HEK293 (cell line): ENCODE measurements around the gene MYOD1.

Source experiments
- AEBP2 ChIP-seq: fragments of 450-650 bp; formaldehyde crosslinking; IDR thresholded peaks from 2 replicates; pipeline ENCODE4 v1.5.1; 2016; ENCODE audit warnings: missing biosample characterization, missing genetic modification characterization, borderline replicate concordance
- EGR2 ChIP-seq: fragments of 450-650 bp; formaldehyde crosslinking; IDR thresholded peaks from 2 replicates; pipeline ENCODE4 v1.5.1; 2016; ENCODE audit warnings: low read depth, missing biosample characterization, missing genetic modification characterization
- HOXC10 ChIP-seq: sonication (generic); formaldehyde crosslinking; IDR thresholded peaks from 2 replicates; pipeline ENCODE4 v1.8.1; 2023; ENCODE audit warnings: mild to moderate bottlenecking, missing genetic modification reagents
- IKZF3 ChIP-seq: fragments of 450-650 bp; IDR thresholded peaks from 2 replicates; pipeline ENCODE4 v1.5.0; 2018; ENCODE audit warnings: missing biosample characterization, mild to moderate bottlenecking, missing genetic modification characterization, moderate library complexity
- KLF1 ChIP-seq: fragments of 450-650 bp; formaldehyde crosslinking; IDR thresholded peaks from 2 replicates; pipeline ENCODE4 v1.5.1; 2016; ENCODE audit warnings: missing biosample characterization, missing genetic modification characterization
- MEIS1 ChIP-seq: sonication (generic); formaldehyde crosslinking; IDR thresholded peaks from 2 replicates; pipeline ENCODE4 v1.8.1; 2022; ENCODE audit warnings: missing genetic modification reagents, mild to moderate bottlenecking, borderline replicate concordance
- OVOL3 ChIP-seq: fragments of 450-650 bp; formaldehyde crosslinking; IDR thresholded peaks from 2 replicates; pipeline ENCODE4 v1.5.1; 2016; ENCODE audit warnings: missing biosample characterization, missing genetic modification characterization
- PRDM2 ChIP-seq: fragments of 450-650 bp; formaldehyde crosslinking; IDR thresholded peaks from 2 replicates; pipeline ENCODE4 v1.5.1; 2016; ENCODE audit warnings: missing biosample characterization, missing genetic modification characterization, borderline replicate concordance
- RBAK ChIP-seq: fragments of 450-650 bp; formaldehyde crosslinking; IDR thresholded peaks from 2 replicates; pipeline ENCODE4 v1.5.1; 2016; ENCODE audit warnings: missing biosample characterization, missing genetic modification characterization
- SP2 ChIP-seq: fragments of 450-650 bp; formaldehyde crosslinking; IDR thresholded peaks from 2 replicates; pipeline ENCODE4 v1.5.1; 2016; ENCODE audit warnings: missing biosample characterization, missing genetic modification characterization
- SP3 ChIP-seq: fragments of 450-650 bp; formaldehyde crosslinking; IDR thresholded peaks from 2 replicates; pipeline ENCODE4 v1.5.1; 2016; ENCODE audit warnings: missing biosample characterization, missing genetic modification characterization
- ZBTB20 ChIP-seq: fragments of 450-650 bp; formaldehyde crosslinking; IDR thresholded peaks from 2 replicates; pipeline ENCODE4 v1.5.1; 2016; ENCODE audit warnings: missing biosample characterization, missing genetic modification characterization
- ZBTB21 ChIP-seq: fragments of 450-650 bp; formaldehyde crosslinking; IDR thresholded peaks from 2 replicates; pipeline ENCODE4 v1.5.1; 2017; ENCODE audit warnings: missing biosample characterization, missing genetic modification characterization
- ZBTB48 ChIP-seq: fragments of 450-650 bp; formaldehyde crosslinking; IDR thresholded peaks from 2 replicates; pipeline ENCODE4 v1.5.1; 2016; ENCODE audit warnings: missing biosample characterization, missing genetic modification characterization
- ZNF121 ChIP-seq: fragments of 450-650 bp; formaldehyde crosslinking; IDR thresholded peaks from 2 replicates; pipeline ENCODE4 v1.5.1; 2016; ENCODE audit warnings: missing biosample characterization, missing genetic modification characterization
- ZNF146 ChIP-seq: fragments of 450-650 bp; formaldehyde crosslinking; IDR thresholded peaks from 2 replicates; pipeline ENCODE4 v1.5.1; 2016; ENCODE audit warnings: missing biosample characterization, missing genetic modification characterization
- ZNF19 ChIP-seq: fragments of 450-650 bp; formaldehyde crosslinking; IDR thresholded peaks from 2 replicates; pipeline ENCODE4; 2016; ENCODE audit warnings: missing biosample characterization, missing genetic modification characterization, low read depth
- ZNF239 ChIP-seq: fragments of 450-650 bp; formaldehyde crosslinking; IDR thresholded peaks from 2 replicates; pipeline ENCODE4 v1.5.1; 2016; ENCODE audit warnings: missing biosample characterization, missing genetic modification characterization
- ZNF335 ChIP-seq: fragments of 450-650 bp; formaldehyde crosslinking; conservative IDR thresholded peaks from 2 replicates; pipeline ENCODE4 v1.5.1; 2016; ENCODE audit warnings: missing biosample characterization, missing genetic modification characterization
- ZNF398 ChIP-seq: fragments of 450-650 bp; formaldehyde crosslinking; IDR thresholded peaks from 2 replicates; pipeline ENCODE4 v1.5.1; 2017; ENCODE audit warnings: missing biosample characterization, missing genetic modification characterization
- ZNF488 ChIP-seq: fragments of 450-650 bp; formaldehyde crosslinking; IDR thresholded peaks from 2 replicates; pipeline ENCODE4 v1.5.1; 2016; ENCODE audit warnings: missing biosample characterization, missing genetic modification characterization
- ZNF529 ChIP-seq: fragments of 450-650 bp; formaldehyde crosslinking; IDR thresholded peaks from 2 replicates; pipeline ENCODE4 v1.5.1; 2017; ENCODE audit warnings: missing genetic modification characterization, missing biosample characterization; ENCODE audit not compliant: insufficient replicate concordance
- ZNF560 ChIP-seq: fragments of 450-650 bp; formaldehyde crosslinking; IDR thresholded peaks from 2 replicates; pipeline ENCODE4 v1.5.1; 2017; ENCODE audit warnings: missing biosample characterization, missing genetic modification characterization, borderline replicate concordance
- ZNF596 ChIP-seq: fragments of 450-650 bp; IDR thresholded peaks from 2 replicates; pipeline ENCODE4 v1.5.0; 2018; ENCODE audit warnings: missing biosample characterization, mild to moderate bottlenecking, missing genetic modification characterization, moderate library complexity
- ZNF624 ChIP-seq: fragments of 450-650 bp; formaldehyde crosslinking; IDR thresholded peaks from 2 replicates; pipeline ENCODE4 v1.5.1; 2017; ENCODE audit warnings: missing biosample characterization, missing genetic modification characterization
- ZNF660 ChIP-seq: fragments of 450-650 bp; IDR thresholded peaks from 2 replicates; pipeline ENCODE4 v1.5.1; 2018; ENCODE audit warnings: missing biosample characterization, mild to moderate bottlenecking, missing genetic modification characterization
- ZNF704 ChIP-seq: fragments of 450-650 bp; formaldehyde crosslinking; IDR thresholded peaks from 2 replicates; pipeline ENCODE4 v1.5.1; 2016; ENCODE audit warnings: missing biosample characterization, missing genetic modification characterization
- ZNF76 ChIP-seq: fragments of 450-650 bp; formaldehyde crosslinking; IDR thresholded peaks from 2 replicates; pipeline ENCODE4; 2016; ENCODE audit warnings: low read depth, missing biosample characterization, missing genetic modification characterization, borderline replicate concordance
- ZSCAN5A ChIP-seq: fragments of 450-650 bp; formaldehyde crosslinking; IDR thresholded peaks from 2 replicates; pipeline ENCODE4 v1.5.1; 2016; ENCODE audit warnings: missing biosample characterization, missing genetic modification characterization

The MYOD1 gene

GRCh38 chr11:17734418-17734911, 15.1 kb downstream of the MYOD1 start, which contains the start of gene KCNC1 (continued):
- TF ChIP-seq ZNF624 (tag by site-specific recombination) (no peak), EGR2 (peak; percentile 62), OVOL3 (tag by site-specific recombination) (no peak), IKZF3 (0 out of 2 replicates have a peak, but pooled peaks have one; percentile 9), ZBTB21 (tag by site-specific recombination) (no peak), ZNF488 (tag by site-specific recombination) (no peak), ZNF19 (no peak), ZBTB20 (tag by site-specific recombination) (no peak), ZBTB48 (tag by site-specific recombination) (peak; percentile 71), SP3 (peak; percentile 75), ZNF398 (tag by site-specific recombination) (peak; percentile 24; the same call in 1 of the 2 replicates), ZNF560 (no peak), ZNF596 (no peak), MEIS1 (no peak), HOXC10 (no peak), ZNF660 (tag by site-specific recombination) (peak; percentile 68), ZNF529 (tag by site-specific recombination) (no peak), ZNF121 (tag by site-specific recombination) (no peak), SP2 (peak; percentile 50; the same call in 1 of the 2 replicates), ZNF704 (tag by site-specific recombination) (no peak), AEBP2 (no peak), PRDM2 (tag by site-specific recombination) (no peak), ZNF146 (no peak), ZNF239 (tag by site-specific recombination) (no peak), ZNF335 (tag by site-specific recombination) (no peak), ZSCAN5A (tag by site-specific recombination) (no peak), RBAK (tag by site-specific recombination) (no peak), KLF1 (tag by site-specific recombination) (peak; percentile 83), ZNF76 (no peak)
